ENCODE data around the gene RPP25. TPM values are rescaled to one million over a fixed set of nuclear protein-coding genes. Genes with fewer than 3 reads are reported as not detected.

The RPP25 gene
- total RNA-seq, 4 donors from 2014 or later, result 5.8 to 12.5 (median 12.3) TPM

DNA sequence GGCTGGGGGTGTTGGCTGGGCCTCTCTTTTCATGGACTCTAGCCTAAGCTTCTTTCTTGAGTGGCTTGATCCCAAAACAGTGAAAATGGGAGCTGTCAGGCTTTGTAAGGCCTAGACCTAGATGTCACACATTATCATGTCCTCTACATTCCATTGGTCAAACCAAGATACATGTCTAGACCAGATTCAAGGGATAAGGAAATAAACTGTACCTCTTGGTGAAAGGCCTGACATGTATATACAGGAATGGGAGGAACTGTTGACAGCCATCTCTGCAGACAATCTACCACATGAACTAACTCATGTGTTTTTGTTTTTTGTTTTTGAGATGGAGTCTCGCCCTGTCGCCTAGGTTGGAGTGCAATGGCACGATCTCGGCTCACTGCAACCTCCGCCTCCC, 11.1 kb upstream of the RPP25 start:
- no peak overlapping the region for H3K27ac ChIP-seq
- H3K4me1 ChIP-seq, result no peaks in the 10 kb centered on the region
- H3K36me3 ChIP-seq, result no peaks in the 10 kb centered on the region
- TF ChIP-seq POLR2A (IDR thresholded peaks at IDR 0.05), result no peak
- TF ChIP-seq, protein P1, sequence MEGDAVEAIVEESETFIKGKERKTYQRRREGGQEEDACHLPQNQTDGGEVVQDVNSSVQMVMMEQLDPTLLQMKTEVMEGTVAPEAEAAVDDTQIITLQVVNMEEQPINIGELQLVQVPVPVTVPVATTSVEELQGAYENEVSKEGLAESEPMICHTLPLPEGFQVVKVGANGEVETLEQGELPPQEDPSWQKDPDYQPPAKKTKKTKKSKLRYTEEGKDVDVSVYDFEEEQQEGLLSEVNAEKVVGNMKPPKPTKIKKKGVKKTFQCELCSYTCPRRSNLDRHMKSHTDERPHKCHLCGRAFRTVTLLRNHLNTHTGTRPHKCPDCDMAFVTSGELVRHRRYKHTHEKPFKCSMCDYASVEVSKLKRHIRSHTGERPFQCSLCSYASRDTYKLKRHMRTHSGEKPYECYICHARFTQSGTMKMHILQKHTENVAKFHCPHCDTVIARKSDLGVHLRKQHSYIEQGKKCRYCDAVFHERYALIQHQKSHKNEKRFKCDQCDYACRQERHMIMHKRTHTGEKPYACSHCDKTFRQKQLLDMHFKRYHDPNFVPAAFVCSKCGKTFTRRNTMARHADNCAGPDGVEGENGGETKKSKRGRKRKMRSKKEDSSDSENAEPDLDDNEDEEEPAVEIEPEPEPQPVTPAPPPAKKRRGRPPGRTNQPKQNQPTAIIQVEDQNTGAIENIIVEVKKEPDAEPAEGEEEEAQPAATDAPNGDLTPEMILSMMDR (IDR thresholded peaks at IDR 0.05), result no peak
- 82 to 100% methylated on average over 5 of the region's 5 CpGs for WGBS, 2 donors
- H3K9me3 ChIP-seq, result no peaks in the 10 kb centered on the region
- no peak overlapping the region for H3K4me3 ChIP-seq
- no peaks in the 10 kb centered on the region for H3K27me3 ChIP-seq
- DNase-seq, result no peak
- intact Hi-C loops (cut with DNase I), result no loop called here

DNA sequence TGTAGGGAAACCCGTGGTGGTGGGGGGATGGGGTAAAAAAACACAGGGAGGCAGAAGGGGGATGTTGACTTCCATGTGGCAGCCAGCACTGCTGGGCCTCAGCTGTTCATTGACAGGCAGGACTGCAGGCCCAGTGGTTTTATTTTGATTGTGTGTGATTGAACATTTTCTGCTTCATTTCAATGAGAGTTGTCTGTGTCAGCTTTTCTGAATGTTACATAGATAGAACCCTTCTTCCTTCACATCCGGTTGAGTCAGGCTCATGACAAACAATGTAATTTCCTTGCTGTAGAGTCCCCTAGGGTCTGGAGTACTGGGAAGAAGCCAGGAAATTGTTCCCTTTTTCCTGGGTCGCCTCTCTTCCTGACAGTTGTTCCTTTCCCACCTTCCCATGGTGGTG, 8.2 kb upstream of the RPP25 start:
- no peak overlapping the region for H3K4me3 ChIP-seq
- 9 to 21% methylated on average over 3 of the region's 3 CpGs for WGBS, 2 donors
- no peak overlapping the region for H3K27ac ChIP-seq
- intact Hi-C loops (cut with DNase I), result no loop called here
- peaks cover 0 to 8% (median 0%) of the 10 kb centered on the region in 4 donors for H3K27me3 ChIP-seq
- H3K9me3 ChIP-seq, result no peaks in the 10 kb centered on the region
- no peak for TF ChIP-seq POLR2A (IDR thresholded peaks at IDR 0.05)
- TF ChIP-seq, protein P1 (IDR thresholded peaks at IDR 0.05), result no peak
- peaks cover 0 to 3% (median 0%) of the 10 kb centered on the region in 3 donors for H3K4me1 ChIP-seq
- no peak for DNase-seq
- no peaks in the 10 kb centered on the region for H3K36me3 ChIP-seq

DNA sequence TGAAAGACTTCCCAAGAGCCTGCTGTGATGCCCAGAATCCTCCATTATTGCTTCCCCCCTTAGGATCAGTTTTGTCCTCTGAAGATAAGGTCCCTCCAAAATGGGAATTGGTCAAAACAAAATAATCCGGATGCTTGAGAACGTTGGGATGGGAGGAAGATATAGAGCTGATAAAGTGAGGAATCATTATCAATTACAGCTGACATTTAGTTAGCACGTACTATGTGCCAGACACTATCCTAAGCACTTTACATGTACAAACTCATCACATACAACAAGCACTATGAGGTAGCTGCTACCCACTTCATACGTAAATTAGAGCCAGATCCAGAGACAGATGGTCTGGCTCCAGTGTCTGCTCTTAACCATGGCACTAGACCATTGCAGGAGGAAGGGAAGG, 6.6 kb upstream of the RPP25 start:
- TF ChIP-seq, protein P1 (IDR thresholded peaks at IDR 0.05), result no peak
- TF ChIP-seq POLR2A (IDR thresholded peaks at IDR 0.05), result no peak
- no peaks in the 10 kb centered on the region for H3K9me3 ChIP-seq
- intact Hi-C loops (cut with DNase I), result no loop called here
- no peak for DNase-seq
- no peak overlapping the region for H3K4me3 ChIP-seq
- peaks cover 7 to 19% (median 11%) of the 10 kb centered on the region in 3 donors for H3K4me1 ChIP-seq
- H3K27ac ChIP-seq, result no peak overlapping the region
- 77 to 85% methylated on average over 4 of the region's 4 CpGs for WGBS, 2 donors
- H3K27me3 ChIP-seq, result peaks cover 0 to 24% (median 0%) of the 10 kb centered on the region in 4 donors
- no peaks in the 10 kb centered on the region for H3K36me3 ChIP-seq

DNA sequence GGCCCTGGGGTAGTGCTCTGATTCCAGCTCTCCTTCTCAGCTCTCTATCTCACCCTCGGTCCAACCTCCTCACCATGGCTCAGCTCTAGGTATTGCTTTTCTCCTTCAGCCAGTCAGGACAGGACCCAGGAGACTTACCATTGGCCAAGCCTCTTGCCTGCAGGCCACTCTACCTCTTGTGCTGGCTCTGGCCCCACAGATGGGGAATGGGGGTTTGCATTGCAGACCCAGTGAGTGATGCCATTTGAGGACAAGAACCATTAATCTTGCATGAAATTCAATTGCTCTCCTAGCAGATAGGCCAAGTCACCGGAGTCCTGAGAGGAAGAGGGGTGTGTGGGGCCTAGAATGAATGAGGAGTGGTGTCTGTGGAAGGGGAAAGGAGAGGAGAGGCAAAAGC, 6.1 kb upstream of the RPP25 start:
- 56 to 63% methylated on average over 1 to 2 of the region's 2 CpGs for WGBS, 2 donors
- no peak overlapping the region for H3K4me3 ChIP-seq
- peaks cover 11 to 24% (median 17%) of the 10 kb centered on the region in 3 donors for H3K4me1 ChIP-seq
- no peaks in the 10 kb centered on the region for H3K36me3 ChIP-seq
- no peak for DNase-seq
- intact Hi-C loops (cut with DNase I), result no loop called here
- H3K27me3 ChIP-seq, result peaks cover 0 to 29% (median 0%) of the 10 kb centered on the region in 4 donors
- no peaks in the 10 kb centered on the region for H3K9me3 ChIP-seq
- H3K27ac ChIP-seq, result no peak overlapping the region
- TF ChIP-seq, protein P1 (IDR thresholded peaks at IDR 0.05), result no peak
- TF ChIP-seq POLR2A (IDR thresholded peaks at IDR 0.05), result no peak

DNA sequence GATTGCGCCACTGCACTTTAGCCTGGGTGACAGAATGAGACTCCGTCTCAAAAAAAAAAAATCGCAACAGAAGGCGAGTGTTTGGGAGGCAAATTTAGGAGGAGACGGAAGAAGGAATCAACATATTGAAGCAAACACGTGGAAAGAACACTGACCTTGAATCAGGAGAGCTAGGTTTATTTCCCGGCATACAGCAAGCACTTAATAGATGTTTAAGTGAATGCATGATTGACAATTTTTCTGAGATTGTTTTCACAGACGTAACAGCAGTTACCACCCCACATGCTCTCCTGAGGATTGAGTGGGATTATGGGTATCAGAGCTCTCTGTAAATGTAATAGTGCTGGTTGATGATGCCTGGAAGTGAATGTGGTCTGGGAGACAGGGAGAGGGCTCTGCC, 5.6 kb upstream of the RPP25 start:
- peaks cover 0 to 33% (median 0%) of the 10 kb centered on the region in 4 donors for H3K27me3 ChIP-seq
- intact Hi-C loops (cut with DNase I), result no loop called here
- no peaks in the 10 kb centered on the region for H3K9me3 ChIP-seq
- no peak overlapping the region for H3K4me3 ChIP-seq
- TF ChIP-seq POLR2A (IDR thresholded peaks at IDR 0.05), result no peak
- TF ChIP-seq, protein P1 (IDR thresholded peaks at IDR 0.05), result no peak
- H3K27ac ChIP-seq, result no peak overlapping the region
- no peak for DNase-seq
- H3K4me1 ChIP-seq, result peaks cover 15 to 28% (median 21%) of the 10 kb centered on the region in 3 donors
- H3K36me3 ChIP-seq, result no peaks in the 10 kb centered on the region
- WGBS, 2 donors, result 87 to 90% methylated on average over 8 of the region's 8 CpGs

All from esophagus squamous epithelium (tissue), 5 donors.